Heart left ventricle (tissue), 16 donors: ENCODE data around the gene HMGCL. TPM values are rescaled to one million over a fixed set of nuclear protein-coding genes. Genes with fewer than 3 reads are reported as not detected.

Experiments used
- ATAC-seq, 4 donors: fragments of 200-7000 bp; cut with Tn5 transposase; one replicate each; pipeline ENCODE4 v1.9.1; 2020 to 2022; ENCODE audit warnings: moderate library complexity in 4 of 4, mild to moderate bottlenecking in 3 of 4, moderate number of reproducible peaks in 1 of 4
- DNase-seq, 5 donors: peaks; one replicate each; pipeline ENCODE4 v3.0.0-alpha.2; 2020
- H3K27ac ChIP-seq, 12 donors: fragments of 200-600 bp; sonication (generic) in 4 of 12; one replicate each; pipeline versions ENCODE4 v1.5.0 to v1.8.0; 2016 to 2022; ENCODE audit warnings: mild to moderate bottlenecking in 2 of 12
- H3K27me3 ChIP-seq, 9 donors: fragments of 200-600 bp; sonication (generic) in 2 of 9; one replicate each; pipeline versions ENCODE4 v1.5.1 to v1.8.0; 2016 to 2022; ENCODE audit warnings: mild to moderate bottlenecking in 3 of 9
- H3K36me3 ChIP-seq, 9 donors: fragments of 200-600 bp; sonication (generic) in 2 of 9; one replicate each; pipeline versions ENCODE4 v1.5.0 to v1.8.0; 2018 to 2022; ENCODE audit warnings: mild to moderate bottlenecking in 2 of 9
- H3K4me1 ChIP-seq, 12 donors: fragments of 200-600 bp; sonication (generic) in 4 of 12; one replicate each; pipeline versions ENCODE4 v1.5.0 to v1.8.0; 2016 to 2022; ENCODE audit warnings: mild to moderate bottlenecking in 3 of 12
- H3K4me3 ChIP-seq, 12 donors: fragments of 200-600 bp; sonication (generic) in 4 of 12; one replicate each; pipeline versions ENCODE4 v1.5.0 to v1.8.0; 2017 to 2022; ENCODE audit warnings: mild to moderate bottlenecking in 9 of 12, moderate library complexity in 4 of 12
- H3K9me3 ChIP-seq, 12 donors: fragments of 200-600 bp; sonication (generic) in 4 of 12; one replicate each; pipeline versions ENCODE4 v1.5.0 to v1.8.0; 2016 to 2022; ENCODE audit warnings: mild to moderate bottlenecking in 1 of 12
- POLR2A ChIP-seq, 2 donors: fragments of 450-650 bp; IDR thresholded peaks; one replicate each; pipeline ENCODE4 v1.6.1; 2017; ENCODE audit warnings: antibody characterized with exemption in 2 of 2, mild to moderate bottlenecking in 2 of 2, moderate library complexity in 2 of 2
- WGBS, 4 donors: extraction: QIAGEN DNeasy Blood & Tissue Kit in 2 of 4; methylation state at CpG; one replicate each; pipeline versions ENCODE4 v1.1.5 to v1.1.7; 2013 to 2018; 5-methylcytosine and 5-hydroxymethylcytosine counted together
- intact Hi-C, 10 donors: fragments of 100-400 bp; cut with DNase I; formaldehyde crosslinking; loops; one replicate each; pipeline versions ENCODE4 v1.11.1 to v1.14.2; 2022
- polyA plus RNA-seq, 2 donors: library from polyadenylated mRNA; stranded (reverse); fragments of 200-250 nt; gene quantifications; one replicate each; pipeline ENCODE4 v1.2.3, GENCODE V29; 2013
- total RNA-seq, 9 donors: library from RNA; depleted of rRNA in 2 of 9; stranded (reverse); fragments of >200 nt in 2 of 9; fragmentation: NEBNext Ultra II Directional in 3 of 9; extraction: Animal tissue kit (Norgen Biotek cat#: 25700) in 3 of 9; gene quantifications; one replicate each; pipeline versions ENCODE4 v1.1.0 to v1.2.4, GENCODE V29; 2016 to 2023
- TF ChIP-seq, protein P1 (sequence below), 12 donors: fragments of 200-600 bp; sonication (generic) in 4 of 12; IDR thresholded peaks; one replicate each; pipeline versions ENCODE4 v1.5.0 to v1.8.0; 2018 to 2022; ENCODE audit warnings: antibody characterized with exemption in 12 of 12, mild to moderate bottlenecking in 5 of 12
- donor health status: ischemic (EF 13 %, LVEDD 7.1; RV severe dilation, severe dysfunction).
- donor health status: healthy with polysubstance abuse.
- donor health status: DM: no; HTN: yes; CAD: no.
- donor health status: DM: no; HTN: no; CAD: no.
- donor health status: ischemic (EF 25% LVEDD 6.9; RV normal size, moderate dysfunction).
- donor health status: ischemic (EF 25% LVEDD 5.7; RV mildly dilated, moderate dysfunction).
- donor health status: healthy.
- donor health status: DM: yes; HTN: yes; CAD: no.
- donor health status: ischemic (EF 35%, LVEDD 5.7; RV mildly dilated, moderate dysfunction).
- donor health status: nonischemic (EF 11% LVEDD 7.7; RV severe dilation, severe dysfunction).
- donor health status: DM: yes; HTN: yes; CAD: no.
- donor health status: PGD.
- donor health status: ischemic (EF 29% LVEDD 5.4; RV normal size, mild dysfunction).
- donor health status: nonischemic (EF 23%, LVEDD 6.1; RV moderate dilation, normal function).

Gene HMGCL
- total and polyA plus RNA-seq, 11 donors, result 22.0 to 44.3 (median 38.8) TPM

DNA sequence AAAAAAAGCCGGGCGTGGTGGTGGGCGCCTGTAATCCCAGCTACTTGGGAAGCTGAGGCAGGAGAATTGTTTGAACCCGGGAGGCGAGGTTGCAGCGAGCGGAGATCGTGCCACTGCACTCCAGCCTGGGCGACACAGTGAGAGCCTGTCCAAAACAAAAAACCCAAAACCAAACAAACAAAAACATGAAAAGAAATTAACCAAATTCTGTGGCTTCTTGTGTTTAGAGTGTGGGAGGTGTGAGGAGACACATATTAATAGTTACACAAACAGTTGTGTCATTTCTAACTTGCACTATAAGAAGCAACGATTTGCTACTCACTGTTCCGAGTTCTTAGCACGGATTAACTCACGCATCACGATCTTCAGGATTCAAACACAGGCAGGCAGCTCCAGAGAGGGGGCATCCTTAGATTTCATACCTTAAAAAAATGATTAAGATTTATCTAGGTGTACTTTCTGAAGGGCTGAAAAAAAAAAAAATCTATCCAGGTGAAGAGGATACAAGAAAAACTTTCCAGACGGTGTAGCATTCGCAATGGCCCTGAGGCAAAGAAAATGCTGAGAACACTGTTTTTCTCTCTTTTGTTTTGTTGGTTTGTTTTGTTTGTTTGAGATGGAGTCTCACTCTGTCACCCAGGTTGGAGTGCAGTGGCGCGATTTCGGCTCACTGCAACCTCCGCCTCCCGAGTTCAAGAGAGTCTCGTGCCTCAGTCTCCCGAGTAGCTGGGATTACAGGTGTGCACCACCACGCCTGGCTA lies 713 bp upstream of the HMGCL start:
- ATAC-seq (no peak), DNase-seq (no peak)
- intact Hi-C loops, result loop anchor here in 3 of 10 donors (5.0 to 10.0 kb wide), 2 partner anchors 41 to 51 kb away; partner anchors contain the start of genes FUCA1 (in 2 of the 3) and PITHD1 (in 1 of the 3)
- Histone ChIP-seq H3K4me1 (peaks cover 0 to 18% (median 10%) of the 10 kb centered on the region in 12 donors), H3K27me3 (no peaks in the 10 kb centered on the region), H3K36me3 (no peaks in the 10 kb centered on the region), H3K27ac (peak overlapping the region; percentile 13 to 98 (median 96)), H3K4me3 (peak overlapping the region; percentile 74 to 100 (median 97)), H3K9me3 (no peaks in the 10 kb centered on the region)
- TF ChIP-seq, protein P1, sequence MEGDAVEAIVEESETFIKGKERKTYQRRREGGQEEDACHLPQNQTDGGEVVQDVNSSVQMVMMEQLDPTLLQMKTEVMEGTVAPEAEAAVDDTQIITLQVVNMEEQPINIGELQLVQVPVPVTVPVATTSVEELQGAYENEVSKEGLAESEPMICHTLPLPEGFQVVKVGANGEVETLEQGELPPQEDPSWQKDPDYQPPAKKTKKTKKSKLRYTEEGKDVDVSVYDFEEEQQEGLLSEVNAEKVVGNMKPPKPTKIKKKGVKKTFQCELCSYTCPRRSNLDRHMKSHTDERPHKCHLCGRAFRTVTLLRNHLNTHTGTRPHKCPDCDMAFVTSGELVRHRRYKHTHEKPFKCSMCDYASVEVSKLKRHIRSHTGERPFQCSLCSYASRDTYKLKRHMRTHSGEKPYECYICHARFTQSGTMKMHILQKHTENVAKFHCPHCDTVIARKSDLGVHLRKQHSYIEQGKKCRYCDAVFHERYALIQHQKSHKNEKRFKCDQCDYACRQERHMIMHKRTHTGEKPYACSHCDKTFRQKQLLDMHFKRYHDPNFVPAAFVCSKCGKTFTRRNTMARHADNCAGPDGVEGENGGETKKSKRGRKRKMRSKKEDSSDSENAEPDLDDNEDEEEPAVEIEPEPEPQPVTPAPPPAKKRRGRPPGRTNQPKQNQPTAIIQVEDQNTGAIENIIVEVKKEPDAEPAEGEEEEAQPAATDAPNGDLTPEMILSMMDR (IDR thresholded peaks at IDR 0.05), result no peak
- no peak for TF ChIP-seq POLR2A (IDR thresholded peaks at IDR 0.05)
- WGBS, 4 donors, result 68 to 76% (median 70%) methylated on average over 22 to 24 of the region's 24 CpGs

- Histone ChIP-seq H3K4me1 (peaks cover 0 to 18% (median 10%) of the 10 kb centered on the region in 12 donors), H3K4me3 (peak overlapping the region; percentile 74 to 100 (median 97)), H3K27me3 (no peaks in the 10 kb centered on the region), H3K9me3 (no peaks in the 10 kb centered on the region), H3K27ac (peak overlapping the region; percentile 89 to 98 (median 96)), H3K36me3 (peaks cover 0 to 7% (median under 1%) of the 10 kb centered on the region in 9 donors)
- TF ChIP-seq, protein P1 (IDR thresholded peaks at IDR 0.05), result no peak
- no peak for TF ChIP-seq POLR2A (IDR thresholded peaks at IDR 0.05)
- WGBS, 4 donors, result 1 to 2% (median 2%) methylated on average over 8 of the region's 8 CpGs
- DNase-seq (no peak), ATAC-seq (no peak)
- intact Hi-C loops, result loop anchor here in 6 of 10 donors (5.0 to 10.0 kb wide), 2 partner anchors 43 to 50 kb away; partner anchors contain the start of genes FUCA1 (in 5 of the 6) and PITHD1 (in 1 of the 6)
These were observed 536 bp downstream of the HMGCL start for GRCh38 chr1:23824711-23825075.

DNA sequence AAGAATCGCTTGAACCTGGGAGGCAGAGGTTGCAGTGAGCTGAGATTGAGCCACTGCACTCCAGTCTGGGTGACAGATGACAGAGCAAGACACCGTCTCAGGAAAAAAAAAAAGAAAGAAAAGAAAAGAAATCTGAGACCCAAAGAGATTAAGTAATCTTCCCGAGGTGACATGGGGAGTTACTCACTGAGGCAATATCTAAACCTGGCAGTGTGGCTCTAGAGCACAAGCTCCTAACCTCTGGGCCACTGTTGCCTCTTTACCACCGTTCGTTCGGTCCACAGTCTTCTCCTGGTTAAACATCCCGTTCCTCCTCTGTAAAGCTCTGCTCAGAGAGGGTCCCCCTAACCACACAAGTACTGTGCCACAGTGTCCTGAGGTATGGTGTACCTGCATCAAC lies 1.5 kb downstream of the HMGCL start:
- ATAC-seq, result no peak
- 77 to 84% (median 79%) methylated on average over 7 of the region's 7 CpGs for WGBS, 4 donors

More for the DNA sequence above, 1.5 kb downstream of the HMGCL start:
- no peaks in the 10 kb centered on the region for H3K27me3 ChIP-seq
- intact Hi-C loops, result loop anchor here in 4 of 10 donors (5.0 to 10.0 kb wide), 2 partner anchors 44 to 49 kb away; partner anchors contain the start of genes FUCA1 (in 3 of the 4) and PITHD1 (in 1 of the 4)
- no peaks in the 10 kb centered on the region for H3K9me3 ChIP-seq
- DNase-seq, result no peak
- peaks cover 0 to 18% (median 10%) of the 10 kb centered on the region in 12 donors for H3K4me1 ChIP-seq
- TF ChIP-seq, protein P1 (IDR thresholded peaks at IDR 0.05), result no peak
- no peak for TF ChIP-seq POLR2A (IDR thresholded peaks at IDR 0.05)
- peaks cover 0 to 17% (median 9%) of the 10 kb centered on the region in 9 donors for H3K36me3 ChIP-seq
- H3K27ac ChIP-seq, result no peak overlapping the region
- H3K4me3 ChIP-seq, result peak overlapping the region in 1 of 12 donors; percentile 81
